Renal pelvis (tissue), 4 donors: ENCODE results near the gene CNPY1. TPM values are rescaled to one million over a fixed set of nuclear protein-coding genes. Genes with fewer than 3 reads are reported as not detected.

Experiments
- DNase-seq: peaks from one replicate; pipeline ENCODE4 v3.0.0-alpha.2; 2013
- polyA plus RNA-seq, 3 donors: library from polyadenylated mRNA; unstranded; fragments of 120-200 nt; gene quantifications; one replicate each; pipeline ENCODE4 v1.2.1, GENCODE V29; 2013; ENCODE audit not compliant: insufficient read length in 3 of 3

CNPY1 gene
- polyA plus RNA-seq, 3 donors = not detected

DNA sequence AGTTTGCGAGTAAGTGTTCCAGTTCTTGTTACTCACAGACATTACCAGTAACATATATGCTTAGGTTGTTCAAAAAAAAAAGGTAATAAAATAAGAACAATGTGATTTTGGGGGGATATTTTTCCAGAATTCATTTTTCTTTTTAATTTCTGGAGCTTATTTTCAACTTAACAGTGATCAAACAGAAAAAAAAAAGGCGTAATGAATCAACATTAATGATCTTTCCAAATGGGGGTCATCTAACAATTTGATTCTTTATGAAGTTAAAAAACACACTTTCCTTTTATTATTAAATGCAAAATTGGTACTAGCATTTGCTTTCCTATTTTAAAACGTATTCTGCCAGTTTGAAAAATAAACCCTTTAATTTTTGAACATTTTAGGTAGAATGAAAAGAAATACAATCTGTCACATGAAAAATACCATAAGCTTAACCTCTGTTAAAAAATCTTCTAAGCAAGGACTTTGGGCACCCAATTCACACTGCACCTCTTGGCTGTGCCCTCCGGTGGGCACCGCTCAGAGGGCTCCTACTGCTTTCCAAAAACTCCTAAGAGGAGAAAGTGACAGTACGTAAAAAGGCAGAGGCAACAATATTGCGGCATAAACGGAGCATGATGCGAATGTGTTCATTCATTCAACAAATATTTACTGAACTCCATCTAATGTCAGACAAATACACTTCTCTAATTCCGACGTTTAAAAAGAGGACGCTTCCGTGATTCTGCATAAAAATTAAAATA, 32.6 kb downstream of the CNPY1 start:
- no peak for DNase-seq

GRCh38 chr7:155512246-155512887, 34.0 kb downstream of the CNPY1 start:
- DNase-seq = no peak

DNA sequence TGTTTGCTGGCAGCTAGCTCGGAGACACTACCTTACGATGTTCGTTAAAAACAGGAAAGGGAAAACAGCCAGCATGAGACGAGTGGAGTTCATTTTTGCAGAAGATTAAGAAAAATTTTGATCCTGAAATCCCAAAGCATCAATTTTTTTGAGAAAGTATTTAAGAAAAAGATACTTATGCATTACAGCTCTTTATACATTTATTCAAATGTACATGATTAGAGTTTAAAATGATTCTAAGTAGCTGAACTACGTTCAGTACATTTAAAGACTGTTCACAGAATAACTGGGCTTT, 34.7 kb downstream of the CNPY1 start:
- no peak for DNase-seq

GRCh38 chr7:155510975-155511701, 35.2 kb downstream of the CNPY1 start:
- DNase-seq = no peak

DNA sequence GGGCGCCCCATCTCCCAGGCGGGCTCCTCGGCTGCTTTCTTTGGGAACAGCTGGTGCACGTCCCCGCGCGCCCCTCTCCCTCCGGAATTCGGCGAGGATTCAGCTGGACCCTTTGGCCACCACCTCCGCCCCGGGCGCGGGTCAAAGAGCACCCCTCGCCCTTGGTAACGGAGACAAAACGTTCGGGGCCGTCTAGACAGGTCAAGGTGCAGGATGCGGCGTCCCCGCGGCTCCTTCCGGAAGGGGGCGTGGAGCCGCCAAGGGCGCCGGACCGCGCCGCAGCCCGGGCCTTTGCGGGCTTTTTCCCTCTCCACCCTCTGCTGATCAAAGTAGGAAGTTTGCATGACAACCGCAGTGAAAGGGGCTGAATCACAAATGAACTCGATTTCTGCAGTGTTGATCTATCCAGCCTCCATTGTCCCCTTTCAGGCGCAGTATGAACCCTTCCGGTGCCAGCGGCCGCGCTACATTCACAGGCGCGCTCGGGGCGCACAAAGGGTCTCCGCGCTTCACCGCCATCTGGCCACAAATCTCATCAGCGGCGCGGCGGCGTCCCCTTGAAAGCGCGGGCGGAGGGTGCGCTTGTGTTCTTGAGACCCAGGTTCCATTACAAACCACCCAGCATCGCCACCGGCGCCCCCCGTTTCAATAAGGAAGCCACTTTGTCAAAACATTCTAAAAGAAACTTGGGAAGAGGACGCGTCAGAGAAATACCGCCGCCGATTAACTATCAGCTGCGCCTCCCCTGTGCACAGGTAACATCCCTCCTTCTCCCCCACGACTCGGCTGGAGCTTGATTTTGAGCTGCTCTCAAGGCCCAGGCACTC, 36.4 kb downstream of the CNPY1 start:
- no peak for DNase-seq

GRCh38 chr7:155509359-155509724, 37.0 kb downstream of the CNPY1 start:
- no peak for DNase-seq

- DNase-seq = no peak
Observed at GRCh38 chr7:155508376-155509358, 37.7 kb downstream of the CNPY1 start.

DNA sequence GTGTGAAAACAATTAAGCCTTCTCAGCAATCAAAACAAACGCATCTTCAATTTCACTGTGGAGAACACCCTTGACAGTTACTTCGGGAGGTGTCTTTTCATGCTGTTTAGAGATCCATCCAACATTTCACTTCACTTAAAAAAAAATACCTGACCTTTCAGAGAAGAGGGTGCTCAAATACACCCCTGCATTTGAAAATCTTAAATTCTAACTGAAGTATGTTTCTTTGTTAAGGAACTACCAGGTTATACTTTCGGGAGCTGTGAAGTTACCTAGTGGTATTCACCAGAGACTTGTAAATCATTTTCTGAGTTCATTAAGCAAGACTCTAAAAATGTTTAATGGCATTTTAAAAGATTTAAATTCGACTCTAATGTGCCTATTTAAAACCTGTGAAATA, 38.8 kb downstream of the CNPY1 start:
- DNase-seq = no peak

DNA sequence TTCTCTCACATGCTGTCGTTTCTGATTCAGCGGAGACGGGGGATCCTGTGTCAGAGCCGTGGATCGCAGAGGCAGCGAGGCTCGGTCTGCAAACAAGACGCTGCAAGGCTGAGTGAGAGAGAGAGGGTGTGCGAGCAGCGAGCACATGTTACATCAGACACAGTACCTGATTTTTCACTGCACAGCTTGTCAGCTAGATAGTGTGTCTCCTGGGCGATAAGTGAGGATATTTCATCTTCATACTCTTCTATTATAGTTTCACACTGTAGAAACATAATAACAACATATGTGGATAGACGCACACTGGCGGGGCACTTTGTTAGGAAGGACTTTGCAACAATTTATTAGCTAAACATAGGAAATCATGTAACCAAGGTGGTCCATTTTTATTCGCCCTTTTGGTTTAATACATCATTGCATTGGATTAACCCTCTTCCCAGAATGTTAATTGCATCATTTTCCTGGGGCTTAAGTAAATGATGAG, 39.5 kb downstream of the CNPY1 start:
- DNase-seq = no peak

GRCh38 chr7:155505422-155505793, 41.0 kb downstream of the CNPY1 start:
- no peak for DNase-seq

DNA sequence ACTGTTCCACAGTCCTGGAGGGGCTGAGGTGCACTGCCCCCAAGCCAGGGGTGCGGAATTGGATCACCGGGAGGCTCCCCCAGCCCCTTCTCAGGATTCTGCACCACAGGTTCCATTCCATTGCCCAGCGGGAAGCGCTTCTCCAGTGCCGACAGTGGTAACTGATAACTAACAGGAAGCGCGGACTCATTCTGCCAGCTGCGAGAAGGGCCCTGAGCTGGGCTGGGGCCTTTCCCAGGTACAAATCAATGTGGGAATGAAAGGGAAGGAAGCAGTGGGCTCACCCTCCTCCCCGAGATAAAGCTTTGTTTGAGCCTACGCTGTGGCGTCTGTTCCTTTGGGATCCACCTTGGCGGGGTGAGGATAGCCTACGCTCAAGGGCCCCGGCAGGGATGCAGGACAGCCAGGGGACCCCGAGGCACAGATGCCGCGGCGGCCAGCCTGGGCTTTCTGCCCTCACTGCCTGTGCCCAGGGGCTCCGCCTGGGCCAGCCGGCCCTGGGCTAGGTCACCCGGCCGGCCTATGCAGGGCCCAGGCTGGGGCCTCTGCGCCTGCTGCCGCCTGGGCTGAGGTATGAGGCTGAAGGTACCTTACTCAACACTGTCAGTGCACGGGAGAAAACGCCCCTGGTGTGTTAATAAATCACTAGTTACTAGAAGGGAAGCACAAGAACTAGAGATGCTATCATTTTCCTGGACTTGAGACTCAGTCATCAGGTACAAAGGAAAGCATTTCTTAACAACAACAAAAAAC, 49.0 kb downstream of the CNPY1 start:
- DNase-seq = no peak

DNA sequence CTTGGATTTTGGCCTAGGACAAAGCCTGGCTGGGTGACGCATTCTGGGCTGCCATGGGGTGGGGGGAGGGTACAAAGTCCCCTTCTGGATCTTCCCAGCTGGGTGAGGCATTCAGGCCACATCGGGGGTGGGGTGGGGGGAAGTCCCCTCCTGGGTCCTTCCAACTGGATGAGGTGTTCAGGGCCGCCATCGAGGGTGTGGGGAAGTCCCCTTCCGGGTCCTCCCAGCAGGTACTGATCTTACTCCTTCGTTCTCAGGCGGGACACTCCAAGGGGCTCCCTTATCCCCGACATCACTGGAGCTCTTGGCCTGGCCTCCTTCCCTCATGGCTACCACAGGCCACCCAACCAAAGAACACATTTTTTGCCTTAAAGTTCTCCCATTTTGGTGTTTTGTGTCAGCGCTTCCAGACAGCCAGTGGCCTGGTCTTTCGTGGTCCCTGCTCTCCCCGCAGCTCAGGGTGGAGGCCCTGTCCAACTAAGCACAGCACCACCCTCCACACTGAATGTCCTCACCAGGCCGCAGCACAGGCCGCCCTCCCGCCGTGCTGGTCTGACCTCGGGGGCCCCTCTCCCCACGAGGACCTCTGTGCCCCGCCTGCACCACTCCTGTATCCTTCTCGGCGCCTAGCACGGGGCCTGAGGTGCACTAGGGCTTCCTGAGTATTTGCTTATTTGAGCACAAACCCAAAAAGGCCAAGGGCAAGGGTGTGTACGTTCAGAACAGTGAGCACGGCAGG, 49.9 kb downstream of the CNPY1 start:
- DNase-seq = no peak

DNA sequence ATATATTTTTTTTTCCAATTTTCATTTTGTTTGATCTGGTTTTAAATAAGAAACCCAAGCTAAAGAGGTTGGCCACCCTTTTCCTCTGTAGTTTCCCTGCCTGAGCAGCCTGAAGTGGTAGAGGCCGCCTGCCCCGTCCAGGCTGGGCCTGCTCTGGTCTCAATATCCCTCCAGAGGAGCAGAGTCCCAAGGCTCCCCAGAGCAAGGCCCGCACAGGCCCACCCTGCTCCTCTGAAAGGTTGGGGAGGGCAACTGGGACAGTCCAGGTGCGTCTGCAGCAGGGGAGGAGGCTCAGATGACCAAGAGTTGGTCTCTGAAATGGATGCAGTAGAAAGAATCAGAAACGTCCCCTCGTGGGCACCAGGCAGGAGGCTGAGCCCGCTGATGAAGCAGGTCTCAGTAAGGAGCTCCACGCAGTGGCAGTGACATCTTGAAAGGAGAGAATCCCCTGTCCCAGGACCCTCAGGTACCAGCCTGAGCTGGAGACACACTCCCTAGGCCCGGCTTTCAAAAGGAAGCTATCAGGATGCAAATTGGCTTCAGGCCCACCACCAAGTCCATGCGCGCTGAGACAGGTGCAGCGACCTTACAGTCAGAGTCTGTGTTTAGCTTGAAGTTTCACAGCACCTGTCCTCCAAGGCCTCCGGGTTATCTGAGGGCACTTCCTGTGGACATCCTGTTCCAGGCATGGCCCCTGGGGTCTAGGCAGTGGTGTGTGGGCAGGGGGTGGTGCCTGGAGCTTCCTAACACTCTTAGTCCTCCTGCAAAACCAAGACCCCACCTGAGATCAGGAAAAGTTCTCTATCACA, 50.7 kb downstream of the CNPY1 start:
- DNase-seq = no peak

DNA sequence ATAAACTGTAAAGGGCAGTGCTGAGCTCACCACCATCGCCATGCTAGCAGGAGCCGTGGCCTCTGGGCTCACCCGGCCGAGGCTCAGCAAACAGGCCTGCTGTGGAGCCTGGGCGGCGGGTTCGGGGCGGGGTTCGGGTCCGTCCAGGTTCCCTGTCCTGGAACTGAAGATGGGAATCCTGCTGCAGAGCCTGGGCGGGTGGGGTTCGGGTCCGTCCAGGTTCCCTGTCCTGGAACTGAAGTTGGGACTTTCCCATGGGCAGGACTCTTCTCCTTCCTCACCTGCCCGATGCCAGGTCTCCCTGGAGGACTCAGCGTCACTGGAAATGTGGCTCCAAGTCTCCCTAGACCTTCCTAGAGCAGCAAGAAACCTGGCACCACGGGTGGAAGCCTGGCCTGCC, 51.8 kb downstream of the CNPY1 start:
- no peak for DNase-seq

- DNase-seq = no peak
Observed at GRCh38 chr7:155493744-155494538, 52.4 kb downstream of the CNPY1 start.

DNA sequence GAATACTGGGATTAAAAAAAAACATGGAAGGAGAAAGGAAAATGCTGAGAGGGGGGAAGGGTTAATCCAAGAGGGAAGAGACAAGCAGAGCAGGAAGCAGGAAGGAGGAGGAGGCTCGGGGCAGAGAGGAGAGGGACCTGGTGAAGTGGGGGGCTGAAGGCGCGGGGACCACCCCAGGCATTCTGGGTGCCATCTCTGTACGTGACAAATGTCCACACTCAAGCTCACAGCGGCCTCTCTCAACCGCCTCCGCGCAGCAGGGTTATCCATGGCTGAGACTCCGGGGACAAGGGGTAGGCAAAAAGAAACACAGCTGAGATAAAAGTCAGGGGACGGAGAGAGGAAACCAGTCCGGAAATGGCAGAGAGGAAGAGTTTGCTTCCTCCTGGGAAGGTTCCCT, 54.5 kb downstream of the CNPY1 start:
- no peak for DNase-seq

DNA sequence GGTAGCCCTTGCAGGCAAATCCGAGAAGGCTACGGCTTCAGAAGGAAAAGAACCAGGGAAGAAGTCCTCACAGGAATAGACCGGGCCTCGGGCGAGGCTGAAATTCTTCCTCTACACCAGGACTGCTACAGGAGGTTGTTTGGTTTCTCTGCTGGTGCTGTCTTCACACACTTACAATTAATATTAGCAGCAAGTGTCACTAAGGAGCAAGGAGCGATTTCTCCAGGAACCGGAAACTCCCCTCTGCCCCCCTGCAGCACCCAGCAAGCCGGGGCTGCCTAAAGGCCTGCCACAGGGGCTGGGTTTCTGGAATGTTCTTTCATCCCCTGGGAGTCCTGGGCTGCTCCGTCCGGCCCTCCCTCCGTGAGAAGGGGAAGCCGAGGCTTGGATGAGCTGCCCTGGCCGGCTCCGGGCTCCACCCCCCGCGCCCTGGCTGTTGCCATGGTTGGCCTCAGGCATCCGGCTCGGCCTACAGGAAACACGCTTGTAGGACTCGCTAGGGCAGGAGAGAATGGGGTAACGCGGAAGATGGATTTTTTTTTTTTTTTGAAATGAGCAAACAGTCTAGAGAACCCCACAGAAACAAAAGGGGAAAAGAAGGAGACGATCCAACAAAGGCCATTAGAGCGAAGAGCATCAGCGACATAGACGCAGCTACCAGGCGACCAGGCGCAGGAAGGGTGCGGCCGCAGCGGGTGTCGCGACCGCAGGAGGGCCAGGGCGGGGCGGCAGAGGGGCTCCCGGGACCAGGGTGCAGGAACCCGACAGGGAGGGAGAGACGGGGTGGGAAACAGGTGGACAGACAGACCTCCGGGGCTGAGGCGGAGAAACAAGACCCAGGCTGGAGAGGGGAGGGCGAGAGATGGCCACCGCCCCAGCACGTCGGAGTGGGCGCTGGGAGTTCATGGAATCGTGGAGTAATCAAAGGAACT, 55.4 kb downstream of the CNPY1 start:
- DNase-seq = no peak
